ENCODE results near the gene OR4C3. TPM values are rescaled to one million over a fixed set of nuclear protein-coding genes. Genes with fewer than 3 reads are reported as not detected.
A peak's percentile ranks its signal among the peaks of the same experiment; 100 is the strongest.
"Not testable (repeated sequence)": the region's sequence is repeated elsewhere in the genome, so short reads cannot be mapped to it uniquely, and the experiment has no call there.

Gene OR4C3
- total RNA-seq (not detected), polyA plus RNA-seq (not detected), total RNA-seq (0 reads per million in 6 experiments)

GRCh38 chr11:48324620-48325019 lies at the start of gene OR4C3:
OR4C3 (plus strand) TSS chr11:48324920; CDS start chr11:48325022, 102 bp downstream.
- H3K27ac Mint-ChIP-seq, H3K27me3 Mint-ChIP-seq, DNase-seq, H3K9me3 Mint-ChIP-seq, H3K4me3 Mint-ChIP-seq, H3K4me1 Mint-ChIP-seq, POLR2A ChIA-PET, H3K36me3 Mint-ChIP-seq, ATAC-seq: not testable (repeated sequence)

- DNase-seq (no peak), ATAC-seq (no peak)
- Mint-ChIP-seq H3K4me3 (no peak within 1 kb of the TSS), H3K27ac (no peak within 1 kb of the TSS), H3K36me3 (no peaks in the 10 kb centered on the region), H3K4me1 (peaks cover 0 to 5% (median 0%) of the 10 kb centered on the region in 4 donors), H3K9me3 (peaks cover 0 to 7% (median 3%) of the 10 kb centered on the region in 9 donors), H3K27me3 (peaks cover 11 to 29% (median 14%) of the 10 kb centered on the region in 5 donors)
- POLR2A ChIA-PET, result no interaction called here
Observed at GRCh38 chr11:48305923-48306322, 18.8 kb upstream of the OR4C3 start, which contains the start of gene OR4S1. OR4S1 (plus strand) TSS chr11:48306223; CDS start chr11:48306223, 0 bp downstream.

- Mint-ChIP-seq H3K9me3 (no peaks in the 10 kb centered on the region), H3K4me1 (peaks cover 0 to 5% (median 0%) of the 10 kb centered on the region in 4 donors), H3K27ac (no peak overlapping the region), H3K4me3 (no peak overlapping the region), H3K27me3 (peaks cover 6 to 29% (median 14%) of the 10 kb centered on the region in 5 donors), H3K36me3 (no peaks in the 10 kb centered on the region)
- ATAC-seq (peak; percentile 32 to 54), DNase-seq (peak; percentile 26 to 76 (median 54))
- POLR2A ChIA-PET, result interaction anchor here (0.5 kb wide), 1 partner anchor 137 kb away, joined by 3 read pairs; no protein-coding TSS in a partner anchor
Observed at GRCh38 chr11:48307760-48308386, 16.8 kb upstream of the OR4C3 start.

GRCh38 chr11:48313590-48313989 lies 11.1 kb upstream of the OR4C3 start:
- ATAC-seq, H3K27ac Mint-ChIP-seq, POLR2A ChIA-PET, H3K36me3 Mint-ChIP-seq, H3K4me1 Mint-ChIP-seq, DNase-seq, H3K4me3 Mint-ChIP-seq: not testable (repeated sequence)
- Mint-ChIP-seq H3K9me3 (peaks cover 0 to 20% (median 7%) of the 10 kb centered on the region in 9 donors), H3K27me3 (peaks cover 0 to 20% (median 10%) of the 10 kb centered on the region in 5 donors)

GRCh38 chr11:48319813-48320212 lies 4.9 kb upstream of the OR4C3 start:
- H3K27ac Mint-ChIP-seq, H3K4me3 Mint-ChIP-seq, H3K4me1 Mint-ChIP-seq, DNase-seq, ATAC-seq, POLR2A ChIA-PET, H3K36me3 Mint-ChIP-seq: not testable (repeated sequence)
- Mint-ChIP-seq H3K9me3 (peaks cover 0 to 18% (median 2%) of the 10 kb centered on the region in 9 donors), H3K27me3 (peaks cover 4 to 22% (median 8%) of the 10 kb centered on the region in 5 donors)

GRCh38 chr11:48341466-48341865 lies 16.7 kb downstream of the OR4C3 start:
- peak overlapping the region in 4 of 10 donors; percentile 14 to 16 (median 15) for H3K27ac Mint-ChIP-seq
- H3K4me3 Mint-ChIP-seq, result peak overlapping the region in 3 of 10 donors; percentile 4 to 22 (median 10)
- peaks cover 6 to 26% (median 20%) of the 10 kb centered on the region in 4 donors for H3K4me1 Mint-ChIP-seq
- H3K27me3 Mint-ChIP-seq, result peaks cover 0 to 10% (median 0%) of the 10 kb centered on the region in 5 donors
- POLR2A ChIA-PET, result no interaction called here
- DNase-seq (peak in 7 of 10 donors; percentile 2 to 40 (median 12)), ATAC-seq (peak; percentile 28 to 61)
- H3K36me3 Mint-ChIP-seq, result peaks cover 0 to 18% (median 10%) of the 10 kb centered on the region in 3 donors
- H3K9me3 Mint-ChIP-seq, result peaks cover 3 to 20% (median 10%) of the 10 kb centered on the region in 9 donors

GRCh38 chr11:48342505-48342904 lies 17.8 kb downstream of the OR4C3 start:
- H3K4me1 Mint-ChIP-seq, result peaks cover 9 to 35% (median 24%) of the 10 kb centered on the region in 4 donors
- ATAC-seq, H3K27ac Mint-ChIP-seq, DNase-seq, H3K27me3 Mint-ChIP-seq, POLR2A ChIA-PET: not testable (repeated sequence)
- peaks cover 3 to 30% (median 11%) of the 10 kb centered on the region in 9 donors for H3K9me3 Mint-ChIP-seq
- H3K4me3 Mint-ChIP-seq, result peak overlapping the region in 1 of 10 donors; percentile 31
- H3K36me3 Mint-ChIP-seq, result peaks cover 0 to 26% (median 10%) of the 10 kb centered on the region in 3 donors

GRCh38 chr11:48346286-48346685 lies 21.6 kb downstream of the OR4C3 start:
- peaks cover 3 to 59% (median 27%) of the 10 kb centered on the region in 9 donors for H3K9me3 Mint-ChIP-seq
- H3K27ac Mint-ChIP-seq, result peak overlapping the region in 7 of 10 donors; percentile 25 to 78 (median 46)
- peaks cover 9 to 31% (median 22%) of the 10 kb centered on the region in 4 donors for H3K4me1 Mint-ChIP-seq
- peaks cover 0 to 35% (median 17%) of the 10 kb centered on the region in 3 donors for H3K36me3 Mint-ChIP-seq
- H3K27me3 Mint-ChIP-seq, ATAC-seq, POLR2A ChIA-PET: not testable (repeated sequence)
- peak in 3 of 10 donors; percentile 9 to 25 (median 15) for DNase-seq
- peak overlapping the region in 7 of 10 donors; percentile 2 to 62 (median 39) for H3K4me3 Mint-ChIP-seq

- H3K36me3 Mint-ChIP-seq, result peaks cover 0 to 15% (median 6%) of the 10 kb centered on the region in 3 donors
- H3K27ac Mint-ChIP-seq, result peak overlapping the region in 1 of 10 donors; percentile 14
- peaks cover 0 to 4% (median 1%) of the 10 kb centered on the region in 5 donors for H3K27me3 Mint-ChIP-seq
- H3K4me3 Mint-ChIP-seq, result no peak overlapping the region
- peaks cover 4 to 38% (median 12%) of the 10 kb centered on the region in 9 donors for H3K9me3 Mint-ChIP-seq
- DNase-seq, result no peak
- POLR2A ChIA-PET, result no interaction called here
- no peaks in the 10 kb centered on the region for H3K4me1 Mint-ChIP-seq
- no peak for ATAC-seq
Observed at GRCh38 chr11:48354013-48354412, 29.3 kb downstream of the OR4C3 start.

GRCh38 chr11:48354677-48355076 lies 30.0 kb downstream of the OR4C3 start:
- Mint-ChIP-seq H3K4me3 (no peak overlapping the region), H3K27me3 (peaks cover 0 to 4% (median 1%) of the 10 kb centered on the region in 5 donors), H3K9me3 (peaks cover 4 to 33% (median 17%) of the 10 kb centered on the region in 9 donors), H3K4me1 (no peaks in the 10 kb centered on the region), H3K36me3 (peaks cover 0 to 15% (median 6%) of the 10 kb centered on the region in 3 donors), H3K27ac (no peak overlapping the region)
- no peak for DNase-seq
- no peak for ATAC-seq
- POLR2A ChIA-PET, result no interaction called here

GRCh38 chr11:48361289-48361688 lies 36.6 kb downstream of the OR4C3 start:
- H3K27ac Mint-ChIP-seq, H3K4me3 Mint-ChIP-seq, H3K4me1 Mint-ChIP-seq, DNase-seq, H3K27me3 Mint-ChIP-seq, ATAC-seq, POLR2A ChIA-PET: not testable (repeated sequence)
- H3K9me3 Mint-ChIP-seq, result peaks cover 2 to 35% (median 11%) of the 10 kb centered on the region in 9 donors
- peaks cover 0 to 24% (median 5%) of the 10 kb centered on the region in 3 donors for H3K36me3 Mint-ChIP-seq

GRCh38 chr11:48366365-48366764 lies 41.6 kb downstream of the OR4C3 start, which contains the start of gene OR4C5:
OR4C5 (minus strand) TSS chr11:48366465; CDS start chr11:48366465, 0 bp downstream.
- DNase-seq (no peak), ATAC-seq (no peak)
- H3K27ac Mint-ChIP-seq, result no peak within 1 kb of the TSS
- POLR2A ChIA-PET, result no interaction called here
- H3K4me1 Mint-ChIP-seq, result no peaks in the 10 kb centered on the region
- no peak within 1 kb of the TSS for H3K4me3 Mint-ChIP-seq
- H3K36me3 Mint-ChIP-seq, result peaks cover 0 to 11% (median 0%) of the 10 kb centered on the region in 3 donors
- peaks cover 0 to 11% (median 2%) of the 10 kb centered on the region in 9 donors for H3K9me3 Mint-ChIP-seq
- H3K27me3 Mint-ChIP-seq, result peaks cover 0 to 6% (median 2%) of the 10 kb centered on the region in 5 donors

All from naive thymus-derived CD8-positive, alpha-beta T cell (primary cell).